Measurements from ENCODE around the gene CSTF3. TPM values are rescaled to one million over a fixed set of nuclear protein-coding genes. Genes with fewer than 3 reads are reported as not detected.

CSTF3 gene
- polyA plus RNA-seq, 1 experiment: 7.9 TPM

- Histone ChIP-seq H3K36me3 (ENCODE audit: control insufficient read depth, insufficient read depth, low read length) (no peaks in the 10 kb centered on the region), H3K27me3 (ENCODE audit: control insufficient read depth, insufficient read depth, low read length) (no peaks in the 10 kb centered on the region), H3K4me3 (ENCODE audit: low read depth, low read length) (no peak overlapping the region)
- CTCF ChIA-PET: no interaction called here
- no peak for TF ChIP-seq CTCF (IDR thresholded peaks at IDR 0.05; ENCODE audit: insufficient read depth, low read depth, low read length)
- DNase-seq (ENCODE audit: low read depth): no peak
- POLR2A ChIA-PET: no interaction called here
Measured at GRCh38 chr11:33151399-33151798, 9.9 kb downstream of the CSTF3 start.

GRCh38 chr11:33147559-33147958 lies 13.7 kb downstream of the CSTF3 start:
- Histone ChIP-seq H3K4me3 (ENCODE audit: low read depth, low read length) (no peak overlapping the region), H3K36me3 (ENCODE audit: control insufficient read depth, insufficient read depth, low read length) (no peaks in the 10 kb centered on the region; the same call in 1 of the 2 replicates), H3K27me3 (ENCODE audit: control insufficient read depth, insufficient read depth, low read length) (no peaks in the 10 kb centered on the region)
- TF ChIP-seq CTCF (IDR thresholded peaks at IDR 0.05; ENCODE audit: insufficient read depth, low read depth, low read length): no peak
- DNase-seq (ENCODE audit: low read depth): no peak
- ChIA-PET POLR2A (no interaction called here), CTCF (no interaction called here)

GRCh38 chr11:33135768-33136443 lies 25.4 kb downstream of the CSTF3 start:
- Histone ChIP-seq H3K27me3 (ENCODE audit: control insufficient read depth, insufficient read depth, low read length) (no peaks in the 10 kb centered on the region), H3K4me3 (ENCODE audit: low read depth, low read length) (no peak overlapping the region), H3K36me3 (ENCODE audit: control insufficient read depth, insufficient read depth, low read length) (peaks cover 3% of the 10 kb centered on the region)
- TF ChIP-seq CTCF (IDR thresholded peaks at IDR 0.05; ENCODE audit: insufficient read depth, low read depth, low read length): no peak
- DNase-seq (ENCODE audit: low read depth): no peak
- ChIA-PET CTCF (no interaction called here), POLR2A (no interaction called here)

GRCh38 chr11:33135216-33135615 lies 26.1 kb downstream of the CSTF3 start:
- CTCF ChIA-PET: no interaction called here
- H3K36me3 ChIP-seq (ENCODE audit: control insufficient read depth, insufficient read depth, low read length): peaks cover 2% of the 10 kb centered on the region
- DNase-seq (ENCODE audit: low read depth): peak; percentile 31
- H3K27me3 ChIP-seq (ENCODE audit: control insufficient read depth, insufficient read depth, low read length): no peaks in the 10 kb centered on the region
- POLR2A ChIA-PET: no interaction called here
- TF ChIP-seq CTCF (IDR thresholded peaks at IDR 0.05; ENCODE audit: insufficient read depth, low read depth, low read length): no peak
- no peak overlapping the region for H3K4me3 ChIP-seq (ENCODE audit: low read depth, low read length)

GRCh38 chr11:33134276-33134675 lies 27.0 kb downstream of the CSTF3 start:
- Histone ChIP-seq H3K27me3 (ENCODE audit: control insufficient read depth, insufficient read depth, low read length) (no peaks in the 10 kb centered on the region), H3K36me3 (ENCODE audit: control insufficient read depth, insufficient read depth, low read length) (no peaks in the 10 kb centered on the region), H3K4me3 (ENCODE audit: low read depth, low read length) (no peak overlapping the region)
- POLR2A ChIA-PET: no interaction called here
- no peak for DNase-seq (ENCODE audit: low read depth)
- CTCF ChIA-PET: no interaction called here
- no peak for TF ChIP-seq CTCF (IDR thresholded peaks at IDR 0.05; ENCODE audit: insufficient read depth, low read depth, low read length)
